Keratinocyte (primary cell): ENCODE measurements around the gene ENDOD1.

Experiments
- EZH2 ChIP-seq: IDR thresholded peaks from one replicate; pipeline ENCODE4 v1.6.1; 2012; ENCODE audit warnings: inconsistent platforms, mild to moderate bottlenecking, low read length, moderate library complexity
- TF ChIP-seq, protein P1 (sequence below), 3 experiments: IDR thresholded peaks in 1 of 3; conservative IDR thresholded peaks in 1 of 3; optimal IDR thresholded peaks in 1 of 3; 2 replicates in 2 of 3; 3 replicates in 1 of 3; pipeline versions ENCODE3 to v1.5.1; 2011; ENCODE audit warnings: low read length in 3 of 3, mild to moderate bottlenecking in 3 of 3, moderate library complexity in 2 of 3, control low read depth in 1 of 3, inconsistent platforms in 1 of 3; ENCODE audit not compliant: insufficient read depth in 2 of 3; ENCODE audit errors: extremely low read depth in 1 of 3

DNA sequence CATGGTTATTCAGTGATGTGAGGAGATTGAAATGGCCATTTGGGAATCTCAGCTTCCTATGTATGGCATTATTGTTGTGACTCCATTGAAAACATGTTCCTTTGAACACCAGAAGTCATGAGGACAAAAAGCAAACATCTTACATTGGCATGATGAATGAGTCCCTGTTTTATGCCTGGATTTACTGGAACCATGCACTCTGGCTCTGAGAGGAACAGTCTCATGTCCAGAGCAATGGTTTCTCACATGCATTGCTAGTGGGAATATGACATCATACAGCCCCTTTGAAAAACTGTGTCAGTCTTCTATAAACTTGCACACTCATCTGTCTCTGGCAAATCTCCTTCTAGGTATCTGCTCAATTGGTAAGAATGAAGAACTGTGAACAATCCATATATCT is 43.8 kb upstream of the ENDOD1 start:
- TF ChIP-seq, protein P1, sequence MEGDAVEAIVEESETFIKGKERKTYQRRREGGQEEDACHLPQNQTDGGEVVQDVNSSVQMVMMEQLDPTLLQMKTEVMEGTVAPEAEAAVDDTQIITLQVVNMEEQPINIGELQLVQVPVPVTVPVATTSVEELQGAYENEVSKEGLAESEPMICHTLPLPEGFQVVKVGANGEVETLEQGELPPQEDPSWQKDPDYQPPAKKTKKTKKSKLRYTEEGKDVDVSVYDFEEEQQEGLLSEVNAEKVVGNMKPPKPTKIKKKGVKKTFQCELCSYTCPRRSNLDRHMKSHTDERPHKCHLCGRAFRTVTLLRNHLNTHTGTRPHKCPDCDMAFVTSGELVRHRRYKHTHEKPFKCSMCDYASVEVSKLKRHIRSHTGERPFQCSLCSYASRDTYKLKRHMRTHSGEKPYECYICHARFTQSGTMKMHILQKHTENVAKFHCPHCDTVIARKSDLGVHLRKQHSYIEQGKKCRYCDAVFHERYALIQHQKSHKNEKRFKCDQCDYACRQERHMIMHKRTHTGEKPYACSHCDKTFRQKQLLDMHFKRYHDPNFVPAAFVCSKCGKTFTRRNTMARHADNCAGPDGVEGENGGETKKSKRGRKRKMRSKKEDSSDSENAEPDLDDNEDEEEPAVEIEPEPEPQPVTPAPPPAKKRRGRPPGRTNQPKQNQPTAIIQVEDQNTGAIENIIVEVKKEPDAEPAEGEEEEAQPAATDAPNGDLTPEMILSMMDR (optimal IDR thresholded peaks at IDR 0.05 in 1 of 3, IDR thresholded peaks at IDR 0.05 in 1 of 3, conservative IDR thresholded peaks at IDR 0.05 in 1 of 3; ENCODE audit: extremely low read depth in 1 of 3, insufficient read depth in 2 of 3, low read length in 3 of 3) = no peak
- TF ChIP-seq EZH2 = no peak
